Breast epithelium (tissue), 3 donors: ENCODE results near the gene ENC1.

Experiments
- POLR2A ChIP-seq: fragments of 450-650 bp; IDR thresholded peaks from one replicate; pipeline ENCODE4 v1.6.1; 2016; ENCODE audit warnings: antibody characterized with exemption, mild to moderate bottlenecking, moderate library complexity
- TF ChIP-seq, protein P1 (sequence below), 3 donors: fragments of 450-650 bp; IDR thresholded peaks; one replicate each; pipeline ENCODE4 v1.5.1; 2016 to 2017; ENCODE audit warnings: antibody characterized with exemption in 3 of 3, mild to moderate bottlenecking in 3 of 3, moderate library complexity in 3 of 3

DNA sequence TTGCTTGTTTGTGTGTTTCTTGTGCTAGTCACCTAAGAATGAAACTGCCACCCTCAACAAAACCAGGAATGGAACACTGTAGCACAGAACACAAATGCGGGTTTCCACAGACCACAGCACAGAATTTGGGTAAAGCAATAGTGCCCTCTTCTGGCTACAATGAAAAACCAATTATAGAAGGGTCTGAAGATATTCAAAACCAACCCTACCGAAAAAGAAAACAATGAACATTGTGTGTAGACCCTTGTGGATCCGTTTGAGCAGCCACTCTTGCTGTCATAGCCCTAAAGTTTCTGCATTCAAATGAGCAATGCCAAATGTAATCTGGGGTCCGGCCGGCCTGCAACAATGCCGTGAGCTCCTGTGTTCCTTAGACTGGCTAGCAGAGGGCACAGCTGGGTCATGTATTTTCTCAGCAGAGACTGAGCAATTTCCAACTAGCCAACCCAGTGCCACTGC, 8.3 kb upstream of the ENC1 start:
- TF ChIP-seq, protein P1, sequence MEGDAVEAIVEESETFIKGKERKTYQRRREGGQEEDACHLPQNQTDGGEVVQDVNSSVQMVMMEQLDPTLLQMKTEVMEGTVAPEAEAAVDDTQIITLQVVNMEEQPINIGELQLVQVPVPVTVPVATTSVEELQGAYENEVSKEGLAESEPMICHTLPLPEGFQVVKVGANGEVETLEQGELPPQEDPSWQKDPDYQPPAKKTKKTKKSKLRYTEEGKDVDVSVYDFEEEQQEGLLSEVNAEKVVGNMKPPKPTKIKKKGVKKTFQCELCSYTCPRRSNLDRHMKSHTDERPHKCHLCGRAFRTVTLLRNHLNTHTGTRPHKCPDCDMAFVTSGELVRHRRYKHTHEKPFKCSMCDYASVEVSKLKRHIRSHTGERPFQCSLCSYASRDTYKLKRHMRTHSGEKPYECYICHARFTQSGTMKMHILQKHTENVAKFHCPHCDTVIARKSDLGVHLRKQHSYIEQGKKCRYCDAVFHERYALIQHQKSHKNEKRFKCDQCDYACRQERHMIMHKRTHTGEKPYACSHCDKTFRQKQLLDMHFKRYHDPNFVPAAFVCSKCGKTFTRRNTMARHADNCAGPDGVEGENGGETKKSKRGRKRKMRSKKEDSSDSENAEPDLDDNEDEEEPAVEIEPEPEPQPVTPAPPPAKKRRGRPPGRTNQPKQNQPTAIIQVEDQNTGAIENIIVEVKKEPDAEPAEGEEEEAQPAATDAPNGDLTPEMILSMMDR (IDR thresholded peaks at IDR 0.05), result peak; percentile 57 to 81 (median 67)
- no peak for TF ChIP-seq POLR2A
